Cardiac fibroblast (primary cell): Measurements from ENCODE around the gene MXD4.
A peak's percentile ranks its signal among the peaks of the same experiment; 100 is the strongest.
"Not testable (repeated sequence)": the region's sequence is repeated elsewhere in the genome, so short reads cannot be mapped to it uniquely, and the experiment has no call there.

Source experiments
- DNase-seq, 2 donors: peaks; one replicate each; pipeline versions ENCODE4 v3.0.0 to v3.0.0-alpha.2; 2010; ENCODE audit warnings: low read depth in 2 of 2
- H3K4me3 ChIP-seq, 2 donors: replicated peaks in 1 of 2; 1 replicate in 1 of 2; 2 replicates in 1 of 2; pipeline ENCODE4 v1.5.1; 2011; ENCODE audit warnings: low read depth in 2 of 2, low read length in 2 of 2, mild to moderate bottlenecking in 2 of 2, moderate library complexity in 1 of 2
- CTCF ChIP-seq: IDR thresholded peaks from one replicate; pipeline ENCODE4 v1.5.1; 2011; ENCODE audit warnings: low read depth, mild to moderate bottlenecking, low read length, inconsistent platforms

MXD4 gene

GRCh38 chr4:2226261-2226660 lies 35.6 kb downstream of the MXD4 start:
- DNase-seq = no peak
- no peak overlapping the region for H3K4me3 ChIP-seq
- TF ChIP-seq CTCF = no peak

GRCh38 chr4:2222838-2223237 lies 39.1 kb downstream of the MXD4 start:
- no peak for DNase-seq
- no peak overlapping the region for H3K4me3 ChIP-seq
- no peak for TF ChIP-seq CTCF

- not testable (repeated sequence) for H3K4me3 ChIP-seq, DNase-seq
These were observed 40.5 kb downstream of the MXD4 start for GRCh38 chr4:2221378-2221777.

GRCh38 chr4:2220016-2220630 lies 41.8 kb downstream of the MXD4 start:
- DNase-seq = peak; percentile 72 to 79
- H3K4me3 ChIP-seq = no peak overlapping the region
- TF ChIP-seq CTCF = peak; percentile 94

- TF ChIP-seq CTCF = no peak
- no peak overlapping the region for H3K4me3 ChIP-seq
- no peak for DNase-seq
These were observed 42.6 kb downstream of the MXD4 start for GRCh38 chr4:2219233-2219760.

- no peak for DNase-seq
- no peak overlapping the region for H3K4me3 ChIP-seq
- TF ChIP-seq CTCF = no peak
These were observed 43.5 kb downstream of the MXD4 start for GRCh38 chr4:2218436-2218835.

GRCh38 chr4:2217726-2218125 lies 44.2 kb downstream of the MXD4 start:
- H3K4me3 ChIP-seq = no peak overlapping the region
- DNase-seq = peak in 1 of 2 donors; percentile 35
- TF ChIP-seq CTCF = no peak
